ENCODE data around the gene SPACA9.

The SPACA9 gene

GRCh38 chr9:132837501-132838286, 41.0 kb upstream of the SPACA9 start:
- TF ChIP-seq, protein P1, sequence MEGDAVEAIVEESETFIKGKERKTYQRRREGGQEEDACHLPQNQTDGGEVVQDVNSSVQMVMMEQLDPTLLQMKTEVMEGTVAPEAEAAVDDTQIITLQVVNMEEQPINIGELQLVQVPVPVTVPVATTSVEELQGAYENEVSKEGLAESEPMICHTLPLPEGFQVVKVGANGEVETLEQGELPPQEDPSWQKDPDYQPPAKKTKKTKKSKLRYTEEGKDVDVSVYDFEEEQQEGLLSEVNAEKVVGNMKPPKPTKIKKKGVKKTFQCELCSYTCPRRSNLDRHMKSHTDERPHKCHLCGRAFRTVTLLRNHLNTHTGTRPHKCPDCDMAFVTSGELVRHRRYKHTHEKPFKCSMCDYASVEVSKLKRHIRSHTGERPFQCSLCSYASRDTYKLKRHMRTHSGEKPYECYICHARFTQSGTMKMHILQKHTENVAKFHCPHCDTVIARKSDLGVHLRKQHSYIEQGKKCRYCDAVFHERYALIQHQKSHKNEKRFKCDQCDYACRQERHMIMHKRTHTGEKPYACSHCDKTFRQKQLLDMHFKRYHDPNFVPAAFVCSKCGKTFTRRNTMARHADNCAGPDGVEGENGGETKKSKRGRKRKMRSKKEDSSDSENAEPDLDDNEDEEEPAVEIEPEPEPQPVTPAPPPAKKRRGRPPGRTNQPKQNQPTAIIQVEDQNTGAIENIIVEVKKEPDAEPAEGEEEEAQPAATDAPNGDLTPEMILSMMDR (IDR thresholded peaks at IDR 0.05; ENCODE audit: poor library complexity, severe bottlenecking): no peak
- no peaks in the 10 kb centered on the region for H3K36me3 ChIP-seq (ENCODE audit: low read depth)
- H3K27me3 ChIP-seq (ENCODE audit: insufficient read depth, poor library complexity, severe bottlenecking): no peaks in the 10 kb centered on the region
- DNase-seq (ENCODE audit: low spot score) (no peak), ATAC-seq (ENCODE audit: low read depth) (no peak)
- no peak overlapping the region for H3K27ac ChIP-seq (ENCODE audit: poor library complexity, severe bottlenecking)
- no peaks in the 10 kb centered on the region for H3K9me3 ChIP-seq (ENCODE audit: severe bottlenecking)
- H3K4me1 ChIP-seq (ENCODE audit: insufficient read depth, poor library complexity, severe bottlenecking): no peaks in the 10 kb centered on the region
- no peak overlapping the region for H3K4me3 ChIP-seq (ENCODE audit: severe bottlenecking)

- Histone ChIP-seq H3K27ac (ENCODE audit: poor library complexity, severe bottlenecking) (no peak overlapping the region), H3K36me3 (ENCODE audit: low read depth) (no peaks in the 10 kb centered on the region), H3K9me3 (ENCODE audit: severe bottlenecking) (no peaks in the 10 kb centered on the region), H3K4me1 (ENCODE audit: insufficient read depth, poor library complexity, severe bottlenecking) (no peaks in the 10 kb centered on the region), H3K27me3 (ENCODE audit: insufficient read depth, poor library complexity, severe bottlenecking) (no peaks in the 10 kb centered on the region), H3K4me3 (ENCODE audit: severe bottlenecking) (no peak overlapping the region)
- TF ChIP-seq, protein P1 (IDR thresholded peaks at IDR 0.05; ENCODE audit: poor library complexity, severe bottlenecking): no peak
- DNase-seq (ENCODE audit: low spot score): no peak
- ATAC-seq (ENCODE audit: low read depth): no peak
Measured at GRCh38 chr9:132838291-132838690, 40.4 kb upstream of the SPACA9 start.

DNA sequence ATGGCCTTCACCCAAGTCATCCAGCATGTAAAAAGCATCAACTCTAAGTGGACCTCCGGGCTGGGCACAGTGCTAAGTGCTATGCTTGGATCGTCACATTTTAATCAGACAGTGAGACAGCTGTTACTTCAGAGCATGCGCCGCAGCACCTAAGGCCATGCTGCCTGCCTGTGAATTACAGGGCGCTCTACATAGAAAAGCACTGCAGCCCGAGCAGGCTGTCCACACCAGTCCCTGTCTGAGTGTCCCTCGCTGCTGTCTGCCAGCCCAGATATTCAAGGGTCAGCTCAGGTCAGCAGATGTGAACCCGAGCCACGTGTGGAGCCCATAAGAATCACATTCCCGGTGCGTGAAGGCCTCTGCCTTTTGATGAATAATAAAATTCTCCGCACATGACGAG, 37.7 kb upstream of the SPACA9 start:
- H3K4me1 ChIP-seq (ENCODE audit: insufficient read depth, poor library complexity, severe bottlenecking): no peaks in the 10 kb centered on the region
- DNase-seq (ENCODE audit: low spot score): no peak
- no peak overlapping the region for H3K27ac ChIP-seq (ENCODE audit: poor library complexity, severe bottlenecking)
- no peaks in the 10 kb centered on the region for H3K27me3 ChIP-seq (ENCODE audit: insufficient read depth, poor library complexity, severe bottlenecking)
- TF ChIP-seq, protein P1 (IDR thresholded peaks at IDR 0.05; ENCODE audit: poor library complexity, severe bottlenecking): no peak
- H3K36me3 ChIP-seq (ENCODE audit: low read depth): no peaks in the 10 kb centered on the region
- no peak overlapping the region for H3K4me3 ChIP-seq (ENCODE audit: severe bottlenecking)
- H3K9me3 ChIP-seq (ENCODE audit: severe bottlenecking): no peaks in the 10 kb centered on the region
- ATAC-seq (ENCODE audit: low read depth): no peak

DNA sequence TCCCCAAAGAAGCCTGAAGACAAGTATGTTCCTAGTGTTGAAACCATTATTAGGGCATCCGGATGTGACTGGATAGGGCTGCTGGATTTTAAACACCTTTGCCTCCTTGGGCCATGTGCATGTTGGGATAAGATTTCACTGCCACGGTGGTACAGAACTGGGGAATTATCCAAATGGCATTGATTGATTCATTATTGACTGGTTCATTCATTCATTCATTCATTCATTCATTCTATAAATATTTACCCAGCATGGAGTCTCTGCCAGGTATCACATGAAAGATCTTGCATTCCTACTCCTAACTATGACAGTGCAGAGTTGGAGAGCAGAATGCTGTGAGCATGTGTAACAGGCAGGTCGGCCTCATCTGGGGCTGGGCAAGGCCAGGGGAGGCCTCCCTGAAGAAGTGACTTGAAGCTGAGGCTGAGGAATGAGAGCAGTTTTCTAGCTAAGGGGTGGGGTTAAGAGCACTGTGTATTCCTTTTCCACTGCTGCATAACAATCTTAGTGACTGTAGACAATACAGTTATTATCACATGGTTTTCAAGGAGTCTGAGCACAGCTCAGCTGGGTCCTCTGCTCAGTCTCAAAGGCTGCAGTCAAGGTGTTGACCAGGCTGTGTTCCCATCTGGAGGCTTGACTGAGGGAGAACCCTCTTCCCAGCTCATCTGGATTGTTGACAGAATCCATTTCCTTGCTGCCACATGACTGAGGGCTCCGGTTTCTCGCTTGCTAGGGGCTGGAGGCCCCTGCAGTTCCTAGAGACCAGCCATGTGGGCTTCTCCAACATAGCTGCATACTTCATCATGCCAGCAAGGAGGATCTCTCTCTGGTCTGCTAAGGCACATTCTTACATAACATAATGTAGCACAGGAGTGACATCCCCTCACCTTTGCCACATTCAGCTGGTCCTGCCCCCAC, 36.3 kb upstream of the SPACA9 start:
- Histone ChIP-seq H3K27me3 (ENCODE audit: insufficient read depth, poor library complexity, severe bottlenecking) (no peaks in the 10 kb centered on the region), H3K9me3 (ENCODE audit: severe bottlenecking) (no peaks in the 10 kb centered on the region), H3K4me1 (ENCODE audit: insufficient read depth, poor library complexity, severe bottlenecking) (no peaks in the 10 kb centered on the region), H3K4me3 (ENCODE audit: severe bottlenecking) (no peak overlapping the region), H3K27ac (ENCODE audit: poor library complexity, severe bottlenecking) (no peak overlapping the region), H3K36me3 (ENCODE audit: low read depth) (no peaks in the 10 kb centered on the region)
- TF ChIP-seq, protein P1 (IDR thresholded peaks at IDR 0.05; ENCODE audit: poor library complexity, severe bottlenecking): no peak
- ATAC-seq (ENCODE audit: low read depth) (no peak), DNase-seq (ENCODE audit: low spot score) (peak; percentile 12)
